HEK293T (cell line): Measurements from ENCODE around the gene ARAP2.

Experiments
- BHLHE40 ChIP-seq: fragments of 450-650 bp; IDR thresholded peaks from 2 replicates; pipeline ENCODE4 v1.6.1; 2016; ENCODE audit warnings: mild to moderate bottlenecking, moderate library complexity, borderline replicate concordance
- ELF4 ChIP-seq: fragments of 450-650 bp; IDR thresholded peaks from 2 replicates; pipeline ENCODE4 v1.6.1; 2017; ENCODE audit warnings: antibody characterized with exemption
- FOXM1 ChIP-seq: fragments of 450-650 bp; IDR thresholded peaks from 2 replicates; pipeline ENCODE4 v1.6.1; 2017; ENCODE audit warnings: mild to moderate bottlenecking, borderline replicate concordance
- LEF1 ChIP-seq: fragments of 450-650 bp; IDR thresholded peaks from 2 replicates; pipeline ENCODE4 v1.6.1; 2017; ENCODE audit warnings: mild to moderate bottlenecking, borderline replicate concordance
- TARDBP ChIP-seq: fragments of 450-650 bp; IDR thresholded peaks from 2 replicates; pipeline ENCODE4 v1.6.1; 2016
- ZNF384 ChIP-seq: fragments of 450-650 bp; IDR thresholded peaks from 2 replicates; pipeline ENCODE4 v1.6.1; 2016

- TF ChIP-seq BHLHE40 (no peak), LEF1 (no peak), FOXM1 (no peak), ELF4 (no peak), TARDBP (no peak), ZNF384 (no peak)
These were observed 41.6 kb upstream of the ARAP2 start for GRCh38 chr4:36285784-36286480.
